ELR (cell line): ENCODE data around the gene POLR1G.

Source experiments
- DNase-seq: peaks from one replicate; pipeline ENCODE4 v3.0.0-alpha.2; 2015; ENCODE audit warnings: low read depth

Gene POLR1G

DNA sequence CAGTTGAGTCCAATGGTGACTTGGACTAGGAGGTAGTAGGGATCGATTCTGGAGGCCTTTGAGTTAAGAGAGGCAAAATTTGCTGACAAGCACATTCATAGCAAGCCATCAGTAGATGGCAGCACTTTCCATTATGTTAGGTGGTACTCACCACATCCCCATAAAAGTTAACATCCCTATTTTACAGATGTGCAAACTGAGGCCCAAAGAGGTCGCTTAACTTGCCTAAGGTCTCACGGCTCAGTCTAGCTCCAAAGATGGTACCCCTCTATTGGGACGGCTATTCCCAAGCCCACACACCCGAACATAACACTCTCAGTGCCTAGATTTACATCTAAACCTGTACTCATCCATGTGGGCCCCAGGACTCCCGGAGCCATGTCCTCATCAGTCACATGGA lies 39.9 kb downstream of the POLR1G start:
- peak; percentile 65 for DNase-seq

DNA sequence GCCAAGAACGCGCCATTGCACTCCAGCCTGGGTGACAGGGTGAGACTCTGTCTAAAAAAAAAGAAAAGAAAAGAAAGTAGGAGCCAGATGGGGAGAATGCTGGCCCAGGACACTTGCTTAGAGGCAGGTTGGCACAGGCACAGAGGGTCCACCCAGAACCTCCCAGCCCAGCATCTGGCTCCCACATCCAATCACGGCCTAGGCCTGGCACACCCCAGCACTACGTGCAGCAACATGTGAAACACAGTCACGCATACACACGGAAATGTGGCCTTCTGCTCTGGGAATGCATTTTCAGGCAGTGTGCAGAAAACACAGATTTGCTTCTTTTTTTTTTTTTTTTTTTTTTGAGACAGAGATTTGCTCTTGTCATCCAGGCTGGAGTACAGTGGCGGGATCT lies 40.5 kb downstream of the POLR1G start:
- DNase-seq, result no peak

DNA sequence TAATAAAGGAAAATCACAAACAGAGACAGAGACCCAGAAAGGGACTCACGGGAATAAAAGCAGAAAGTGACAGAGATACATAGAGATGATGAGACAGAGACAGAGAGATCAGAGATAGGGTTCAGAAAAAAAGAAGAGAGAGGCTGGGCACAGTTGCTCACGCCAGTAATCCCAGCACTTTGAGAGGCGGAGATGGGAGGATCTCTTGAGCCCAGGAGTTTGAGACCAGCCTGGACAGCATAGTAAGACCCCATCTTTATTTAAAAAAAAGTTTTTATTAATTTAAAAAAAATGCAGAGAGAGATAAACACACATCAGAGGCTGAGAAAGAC lies 41.9 kb downstream of the POLR1G start:
- DNase-seq, result no peak

DNA sequence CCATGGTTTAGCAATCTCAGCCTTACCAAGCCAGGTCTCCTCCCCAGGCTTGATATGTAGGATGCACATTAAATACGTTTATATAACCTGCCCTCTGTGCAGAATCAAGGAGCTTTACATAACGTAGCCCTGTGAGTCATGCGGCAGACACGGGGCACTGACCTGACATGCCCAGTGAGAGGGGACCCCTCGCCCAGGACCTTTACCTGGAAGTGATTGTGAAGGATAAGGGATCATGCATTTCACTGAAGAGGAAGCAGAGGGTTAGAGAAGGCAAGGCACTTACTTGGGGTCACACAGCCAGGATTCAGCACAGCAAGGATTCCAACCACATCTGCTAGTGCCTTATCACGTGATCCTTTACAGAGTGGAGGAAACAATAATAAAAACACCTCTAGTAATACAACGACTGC lies 42.4 kb downstream of the POLR1G start:
- peak; percentile 60 for DNase-seq

DNA sequence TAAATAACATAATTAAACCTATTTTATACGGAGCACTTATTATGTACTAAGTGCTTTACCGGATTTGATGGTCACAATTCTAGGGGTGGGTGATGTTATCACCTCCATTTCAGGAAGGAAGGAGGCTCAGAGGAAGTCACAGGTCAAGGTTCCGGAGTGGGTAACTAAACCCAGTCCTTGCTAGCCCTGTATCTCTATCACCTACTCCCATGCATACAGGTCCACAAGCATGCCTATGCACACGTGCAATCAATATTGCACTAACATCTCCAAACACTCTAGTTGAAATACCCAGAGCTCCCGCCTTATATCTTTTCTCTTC lies 43.5 kb downstream of the POLR1G start:
- no peak for DNase-seq

DNA sequence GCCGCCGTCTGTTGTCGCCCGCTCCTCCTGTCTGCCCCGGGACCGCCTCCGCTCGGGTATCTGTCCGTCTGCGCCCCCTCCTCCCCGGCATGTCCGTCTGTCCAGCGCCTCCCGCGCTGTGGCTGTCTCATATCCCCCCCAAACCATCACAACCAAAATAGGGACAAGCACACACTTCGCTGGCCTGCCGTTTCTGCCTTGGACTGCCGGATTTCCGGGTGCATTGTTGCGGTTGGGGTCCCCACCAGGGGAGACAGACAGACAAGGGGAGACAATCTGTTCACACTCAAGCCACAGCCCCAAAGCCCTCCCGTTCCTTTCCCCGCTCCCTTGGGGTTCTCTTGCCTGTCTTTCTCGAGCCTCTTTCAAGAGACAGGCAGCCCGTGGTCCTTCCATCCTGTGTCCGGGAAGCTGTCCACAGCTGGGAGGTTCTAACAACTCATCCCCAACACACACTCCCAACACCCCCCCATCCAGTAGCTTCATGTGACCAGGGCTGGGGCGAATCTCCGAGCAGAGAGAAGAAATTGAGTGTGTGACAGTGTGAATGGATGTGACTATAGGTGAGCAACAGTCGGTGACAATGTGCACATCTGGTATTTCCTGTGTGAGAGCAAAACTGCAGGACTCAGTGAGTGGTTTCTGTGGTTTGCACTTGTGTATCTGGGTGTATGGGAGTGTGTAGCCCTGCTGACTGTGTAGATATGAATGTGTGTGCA lies 44.8 kb downstream of the POLR1G start:
- peak; percentile 54 for DNase-seq

DNA sequence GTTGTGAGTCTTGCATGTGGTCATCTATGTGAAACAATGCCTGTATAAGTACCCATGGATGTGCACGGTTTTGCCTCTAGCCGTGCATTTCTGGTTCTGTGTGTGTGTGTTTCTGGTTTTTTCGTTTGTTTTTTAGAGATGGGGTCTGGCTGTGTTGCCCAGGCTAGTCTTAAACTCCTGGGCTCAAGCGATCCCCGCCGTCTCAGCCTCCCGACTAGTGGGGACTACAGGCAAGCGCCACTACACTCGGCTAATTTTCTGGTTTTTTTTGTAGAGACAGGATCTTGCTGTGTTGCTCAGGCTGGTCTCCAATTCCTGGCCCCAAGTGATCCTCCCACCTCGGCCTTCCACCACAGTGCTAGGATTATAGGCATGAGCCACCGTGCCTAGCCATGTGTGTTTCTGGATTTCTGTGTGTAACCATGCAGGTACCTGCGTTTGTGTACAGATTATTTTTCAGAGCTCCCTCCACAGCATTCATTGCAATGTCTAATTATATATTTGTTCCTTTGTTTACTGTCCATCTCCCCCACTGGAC lies 45.5 kb downstream of the POLR1G start:
- DNase-seq, result no peak

DNA sequence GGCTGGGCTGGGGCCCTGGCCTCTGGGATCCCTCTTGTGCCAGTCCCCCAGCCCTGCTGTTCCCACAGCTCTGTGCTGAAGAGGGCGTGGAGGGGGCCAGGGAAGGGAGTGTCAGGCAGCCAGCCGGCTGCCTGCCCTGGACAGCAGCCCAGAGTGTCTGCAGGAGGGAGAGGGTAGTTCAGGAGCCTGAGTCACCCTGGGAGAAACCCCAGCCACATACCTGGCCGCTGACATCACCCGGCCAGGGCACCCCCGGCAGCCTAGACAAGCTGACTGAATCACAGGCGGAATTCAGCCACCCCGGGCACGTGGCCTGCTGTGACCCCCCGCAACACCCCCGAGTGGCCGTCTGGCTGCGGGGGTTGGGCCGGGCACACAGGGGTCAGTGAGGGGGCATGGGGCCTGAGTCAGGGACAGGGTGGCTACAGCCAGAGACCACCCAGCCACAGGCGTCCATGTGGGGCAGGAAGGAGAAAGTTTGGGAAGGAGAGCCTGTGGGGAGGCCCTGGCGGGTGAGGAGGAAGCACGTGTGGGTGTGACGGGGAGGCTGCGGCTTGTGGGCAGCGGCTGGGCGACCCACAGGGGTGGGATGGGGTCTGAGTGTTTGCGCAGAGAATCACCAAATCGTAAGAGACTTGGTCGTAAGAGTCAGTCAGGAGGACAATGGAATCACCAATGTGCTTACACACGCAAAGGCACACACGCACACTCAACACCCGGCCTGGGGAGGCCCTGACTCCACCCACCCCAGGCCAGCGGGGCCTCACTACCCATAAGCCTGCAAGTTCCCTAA lies 49.5 kb downstream of the POLR1G start:
- peak; percentile 98 for DNase-seq

DNA sequence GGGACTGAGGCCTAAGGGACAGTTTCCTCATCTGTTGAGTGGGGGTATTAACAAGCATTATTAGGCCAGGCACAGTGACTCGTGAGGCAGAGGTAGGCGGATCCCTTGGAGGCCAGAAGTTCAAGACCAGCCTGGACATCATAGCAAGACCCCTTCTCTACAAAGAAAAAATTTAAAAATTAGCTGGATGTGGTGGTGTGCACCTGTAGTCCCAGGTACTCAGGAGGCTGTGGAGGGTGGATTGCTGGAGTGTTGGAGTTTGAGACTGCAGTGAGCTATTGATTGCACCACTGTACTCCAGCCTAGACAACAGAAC lies 50.0 kb downstream of the POLR1G start:
- no peak for DNase-seq

DNA sequence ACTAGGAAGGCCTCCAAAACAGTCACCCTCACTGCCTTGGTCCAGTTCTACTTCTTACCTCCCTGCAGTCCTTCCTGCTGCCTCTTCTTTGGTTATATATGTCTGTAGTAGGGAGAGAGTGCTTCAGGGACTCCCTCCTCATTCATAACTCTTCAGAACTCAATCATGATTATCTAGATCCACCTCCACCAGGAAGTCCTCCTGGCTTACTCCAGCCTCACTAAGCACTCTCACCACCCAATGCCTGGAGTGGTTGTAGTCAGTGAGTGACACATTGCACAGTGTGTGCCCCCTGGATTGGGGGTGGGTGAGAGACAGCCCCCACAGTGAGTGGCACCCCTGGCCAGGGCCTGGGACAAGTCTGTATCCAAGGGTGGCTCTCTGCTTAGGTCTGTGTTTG lies 51.3 kb downstream of the POLR1G start:
- no peak for DNase-seq
